Loucy (cell line): ENCODE measurements around the gene MAP9.
A peak's percentile ranks its signal among the peaks of the same experiment; 100 is the strongest.

Experiments used
- H2AFZ ChIP-seq: fragments of 200-600 bp; sonication (generic); 2 replicates; pipeline ENCODE4 v1.6.0; 2016; ENCODE audit warnings: antibody characterized with exemption, mild to moderate bottlenecking, low read length, moderate library complexity
- H3F3A ChIP-seq: fragments of 200-600 bp; 2 replicates; pipeline ENCODE4 v1.6.0; 2016; ENCODE audit warnings: antibody characterized with exemption, low read depth, mild to moderate bottlenecking
- H3K27me3 ChIP-seq: fragments of 200-600 bp; sonication (generic); 2 replicates; pipeline ENCODE4 v1.6.1; 2014; ENCODE audit warnings: low read length, mild to moderate bottlenecking; ENCODE audit not compliant: insufficient read depth, poor library complexity, severe bottlenecking
- H3K36me3 ChIP-seq: fragments of 200-600 bp; sonication (generic); 2 replicates; pipeline ENCODE4 v1.6.1; 2016; ENCODE audit warnings: low read length; ENCODE audit not compliant: insufficient read depth
- H3K4me1 ChIP-seq: fragments of 200-600 bp; sonication (generic); 2 replicates; pipeline ENCODE4 v1.5.1; 2014; ENCODE audit warnings: low read length, mild to moderate bottlenecking; ENCODE audit not compliant: insufficient read depth, poor library complexity, severe bottlenecking
- H3K4me2 ChIP-seq: fragments of 200-600 bp; sonication (generic); 2 replicates; pipeline ENCODE4 v1.6.0; 2014; ENCODE audit warnings: antibody characterized with exemption, low read length, low read depth, mild to moderate bottlenecking; ENCODE audit not compliant: poor library complexity, severe bottlenecking
- H3K4me3 ChIP-seq: fragments of 200-600 bp; sonication (generic); 2 replicates; pipeline ENCODE4 v1.5.1; 2014; ENCODE audit warnings: low read length, mild to moderate bottlenecking, mixed read lengths; ENCODE audit not compliant: poor library complexity, severe bottlenecking
- H3K79me2 ChIP-seq: fragments of 200-600 bp; sonication (generic); 2 replicates; pipeline ENCODE4 v1.6.1; 2014; ENCODE audit warnings: low read length; ENCODE audit not compliant: insufficient read depth
- H3K9ac ChIP-seq: fragments of 200-600 bp; sonication (generic); 2 replicates; pipeline ENCODE4 v1.6.0; 2014; ENCODE audit warnings: mild to moderate bottlenecking, low read depth, low read length, moderate library complexity; ENCODE audit not compliant: poor library complexity, severe bottlenecking
- H3K9me2 ChIP-seq: fragments of 200-600 bp; sonication (generic); replicated peaks from 2 replicates; pipeline ENCODE4 v1.6.1; 2016; ENCODE audit warnings: low read depth, low read length, mixed read lengths
- H3K9me3 ChIP-seq: fragments of 200-600 bp; sonication (generic); 2 replicates; pipeline ENCODE4 v1.6.1; 2014; ENCODE audit warnings: mild to moderate bottlenecking, antibody characterized with exemption, low read length, low read depth; ENCODE audit not compliant: insufficient read depth
- H4K20me1 ChIP-seq: fragments of 200-600 bp; sonication (generic); 2 replicates; pipeline ENCODE4 v1.6.0; 2014; ENCODE audit warnings: antibody characterized with exemption, low read length, mild to moderate bottlenecking; ENCODE audit not compliant: insufficient read depth, poor library complexity, severe bottlenecking
- EZH2phosphoT487 ChIP-seq: fragments of 200-600 bp; IDR thresholded peaks from 2 replicates; pipeline ENCODE4 v1.6.1; 2018; ENCODE audit warnings: antibody characterized with exemption, mild to moderate bottlenecking, moderate library complexity, borderline replicate concordance
- TF ChIP-seq, protein P1 (sequence below): fragments of 200-600 bp; sonication (generic); conservative IDR thresholded peaks from 2 replicates; pipeline ENCODE4 v1.5.1; 2014; ENCODE audit warnings: mild to moderate bottlenecking, antibody characterized with exemption, low read length

The MAP9 gene

DNA sequence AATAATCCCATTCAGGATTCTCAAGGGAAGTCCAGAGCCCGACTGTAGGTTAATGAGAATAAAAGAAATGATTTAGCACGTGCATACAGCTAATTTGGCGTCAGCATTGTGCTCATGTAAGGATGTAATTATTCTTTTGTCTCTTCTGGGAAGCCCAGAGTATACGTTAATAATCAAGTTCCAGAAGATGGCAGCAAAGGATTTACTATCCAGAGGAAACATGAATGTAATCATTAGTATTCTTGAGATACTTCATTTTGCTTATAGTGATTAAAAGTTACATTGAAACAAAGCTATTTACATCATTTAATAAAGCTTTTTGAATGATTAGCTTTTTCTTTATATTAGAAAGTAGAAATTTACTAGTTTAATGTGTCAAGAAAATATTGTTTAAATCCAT, 27.1 kb upstream of the MAP9 start:
- TF ChIP-seq, protein P1, sequence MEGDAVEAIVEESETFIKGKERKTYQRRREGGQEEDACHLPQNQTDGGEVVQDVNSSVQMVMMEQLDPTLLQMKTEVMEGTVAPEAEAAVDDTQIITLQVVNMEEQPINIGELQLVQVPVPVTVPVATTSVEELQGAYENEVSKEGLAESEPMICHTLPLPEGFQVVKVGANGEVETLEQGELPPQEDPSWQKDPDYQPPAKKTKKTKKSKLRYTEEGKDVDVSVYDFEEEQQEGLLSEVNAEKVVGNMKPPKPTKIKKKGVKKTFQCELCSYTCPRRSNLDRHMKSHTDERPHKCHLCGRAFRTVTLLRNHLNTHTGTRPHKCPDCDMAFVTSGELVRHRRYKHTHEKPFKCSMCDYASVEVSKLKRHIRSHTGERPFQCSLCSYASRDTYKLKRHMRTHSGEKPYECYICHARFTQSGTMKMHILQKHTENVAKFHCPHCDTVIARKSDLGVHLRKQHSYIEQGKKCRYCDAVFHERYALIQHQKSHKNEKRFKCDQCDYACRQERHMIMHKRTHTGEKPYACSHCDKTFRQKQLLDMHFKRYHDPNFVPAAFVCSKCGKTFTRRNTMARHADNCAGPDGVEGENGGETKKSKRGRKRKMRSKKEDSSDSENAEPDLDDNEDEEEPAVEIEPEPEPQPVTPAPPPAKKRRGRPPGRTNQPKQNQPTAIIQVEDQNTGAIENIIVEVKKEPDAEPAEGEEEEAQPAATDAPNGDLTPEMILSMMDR: peak; percentile 50; the same call in 1 of the 2 replicates
- TF ChIP-seq EZH2phosphoT487: no peak
- no peaks in the 10 kb centered on the region for H3K9me2 ChIP-seq
- H3K9ac ChIP-seq: no peak overlapping the region
- H3K27me3 ChIP-seq: no peaks in the 10 kb centered on the region
- H3F3A ChIP-seq: no peaks in the 10 kb centered on the region
- no peaks in the 10 kb centered on the region for H3K4me1 ChIP-seq
- H3K4me2 ChIP-seq: no peak overlapping the region
- H2AFZ ChIP-seq: no peak overlapping the region
- no peaks in the 10 kb centered on the region for H3K79me2 ChIP-seq
- H4K20me1 ChIP-seq: no peaks in the 10 kb centered on the region
- no peaks in the 10 kb centered on the region for H3K36me3 ChIP-seq
- H3K9me3 ChIP-seq: no peaks in the 10 kb centered on the region
- H3K4me3 ChIP-seq: no peak overlapping the region

DNA sequence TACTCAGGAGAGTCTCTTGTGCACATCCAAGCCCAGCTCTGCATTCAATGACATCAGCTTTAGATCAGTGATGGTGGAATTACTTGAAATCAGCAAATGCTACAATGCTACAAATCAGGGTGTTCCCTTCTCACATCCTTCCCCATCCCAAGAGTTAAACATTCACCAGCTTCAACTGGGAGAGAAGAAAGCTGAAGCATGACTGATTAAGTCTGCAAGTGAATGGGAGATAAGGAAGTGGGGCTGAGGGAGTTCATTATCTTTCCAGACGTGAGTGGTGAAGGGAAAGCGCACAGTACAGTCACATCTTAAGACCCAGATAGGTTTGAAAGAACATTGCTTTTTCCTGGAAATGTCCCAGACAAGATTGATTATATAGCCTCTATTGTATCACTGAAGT, 26.2 kb upstream of the MAP9 start:
- H3K27me3 ChIP-seq: no peaks in the 10 kb centered on the region
- TF ChIP-seq, protein P1: no peak
- no peak for TF ChIP-seq EZH2phosphoT487
- H3K9ac ChIP-seq: no peak overlapping the region
- H3K36me3 ChIP-seq: no peaks in the 10 kb centered on the region
- no peaks in the 10 kb centered on the region for H3K9me2 ChIP-seq
- no peak overlapping the region for H3K4me2 ChIP-seq
- no peaks in the 10 kb centered on the region for H3K9me3 ChIP-seq
- no peaks in the 10 kb centered on the region for H3K79me2 ChIP-seq
- H3F3A ChIP-seq: no peaks in the 10 kb centered on the region
- no peaks in the 10 kb centered on the region for H3K4me1 ChIP-seq
- H3K4me3 ChIP-seq: no peak overlapping the region
- no peaks in the 10 kb centered on the region for H4K20me1 ChIP-seq
- no peak overlapping the region for H2AFZ ChIP-seq

DNA sequence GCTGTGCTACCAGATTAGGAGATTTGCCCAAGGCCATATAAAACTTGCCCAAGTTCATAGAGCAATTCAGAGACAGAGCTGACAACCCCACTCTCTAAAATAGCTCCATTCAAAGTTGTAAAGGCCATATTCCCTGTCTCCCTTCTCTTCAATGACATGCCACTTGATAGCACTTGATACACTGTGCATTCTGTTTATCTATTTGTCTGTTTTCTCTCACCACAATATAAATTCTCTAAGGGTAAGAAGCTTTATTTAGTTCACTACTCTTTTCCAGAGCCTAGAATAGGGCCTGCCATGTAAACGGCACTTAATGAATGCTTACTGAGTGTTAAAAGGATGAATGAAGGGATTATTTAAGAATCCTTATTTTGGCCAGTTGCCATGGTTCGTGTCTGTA, 24.1 kb upstream of the MAP9 start:
- H3K9ac ChIP-seq: no peak overlapping the region
- TF ChIP-seq, protein P1: no peak
- TF ChIP-seq EZH2phosphoT487: no peak
- no peaks in the 10 kb centered on the region for H3K36me3 ChIP-seq
- H3K79me2 ChIP-seq: no peaks in the 10 kb centered on the region
- no peaks in the 10 kb centered on the region for H3F3A ChIP-seq
- no peaks in the 10 kb centered on the region for H3K27me3 ChIP-seq
- no peak overlapping the region for H3K4me2 ChIP-seq
- no peaks in the 10 kb centered on the region for H3K9me2 ChIP-seq
- no peak overlapping the region for H2AFZ ChIP-seq
- no peaks in the 10 kb centered on the region for H3K9me3 ChIP-seq
- no peaks in the 10 kb centered on the region for H4K20me1 ChIP-seq
- no peak overlapping the region for H3K4me3 ChIP-seq
- H3K4me1 ChIP-seq: no peaks in the 10 kb centered on the region
